Esophagus muscularis mucosa (tissue), 4 donors: ENCODE results near the gene SAT1. TPM values are rescaled to one million over a fixed set of nuclear protein-coding genes. Genes with fewer than 3 reads are reported as not detected.
"Not testable (repeated sequence)": the region's sequence is repeated elsewhere in the genome, so short reads cannot be mapped to it uniquely, and the experiment has no call there.

ENCODE experiments used
- DNase-seq: peaks from one replicate; pipeline ENCODE4 v3.0.0-alpha.2; 2017; ENCODE audit errors: extremely low spot score
- H3K27ac ChIP-seq, 4 donors: fragments of 200-600 bp; sonication (generic); replicated peaks in 1 of 4; 1 replicate in 3 of 4; 2 replicates in 1 of 4; pipeline ENCODE4 v1.5.1; 2016 to 2019; ENCODE audit warnings: mild to moderate bottlenecking in 1 of 4
- H3K27me3 ChIP-seq, 4 donors: fragments of 200-600 bp; sonication (generic); one replicate each; pipeline versions ENCODE4 v1.5.1 to v1.6.0; 2016 to 2019
- H3K36me3 ChIP-seq, 4 donors: fragments of 200-600 bp; sonication (generic); one replicate each; pipeline ENCODE4 v1.5.1; 2016 to 2019
- H3K4me1 ChIP-seq, 4 donors: fragments of 200-600 bp; sonication (generic); one replicate each; pipeline ENCODE4 v1.5.1; 2016 to 2019
- H3K4me3 ChIP-seq, 4 donors: fragments of 200-600 bp; sonication (generic); 1 replicate in 2 of 4; 2 replicates in 2 of 4; pipeline ENCODE4 v1.5.1; 2016 to 2019; ENCODE audit warnings: mild to moderate bottlenecking in 4 of 4, moderate library complexity in 1 of 4
- H3K9me3 ChIP-seq, 4 donors: fragments of 200-600 bp; sonication (generic); 1 replicate in 3 of 4; 2 replicates in 1 of 4; pipeline ENCODE4 v1.5.1; 2016 to 2019
- CTCF ChIP-seq, 3 experiments: fragments of 200-600 bp in 2 of 3; fragments of 450-650 bp in 1 of 3; sonication (generic) in 2 of 3; IDR thresholded peaks; one replicate each; pipeline ENCODE4 v1.5.1; 2017 to 2019; ENCODE audit warnings: antibody characterized with exemption in 3 of 3, mild to moderate bottlenecking in 2 of 3, moderate library complexity in 1 of 3
- EP300 ChIP-seq: sonication (generic); formaldehyde crosslinking; IDR thresholded peaks from one replicate; pipeline ENCODE4 v1.6.1; 2017; ENCODE audit warnings: antibody characterized with exemption
- POLR2A ChIP-seq: fragments of 450-650 bp; IDR thresholded peaks from one replicate; pipeline ENCODE4 v1.6.1; 2017; ENCODE audit warnings: antibody characterized with exemption, moderate library complexity, mild to moderate bottlenecking, low read depth
- POLR2AphosphoS5 ChIP-seq, 2 donors: sonication (generic); formaldehyde crosslinking; IDR thresholded peaks; one replicate each; pipeline ENCODE4 v1.6.1; 2017; ENCODE audit warnings: antibody characterized with exemption in 2 of 2
- WGBS: methylation state at CpG from one replicate; pipeline ENCODE4 v1.1.5; 2018; 5-methylcytosine and 5-hydroxymethylcytosine counted together
- intact Hi-C: fragments of 100-400 bp; cut with DNase I; formaldehyde crosslinking; loops from one replicate; pipeline ENCODE4 v1.15.1; 2023
- total RNA-seq, 4 donors: library from RNA; depleted of rRNA; stranded (reverse); fragments of >200 nt; gene quantifications; one replicate each; pipeline versions ENCODE4 v1.1.0 to v1.2.1, GENCODE V29; 2016

Gene SAT1
- total RNA-seq, 4 donors from 2014 or later, result 152 to 621 (median 206) TPM

DNA sequence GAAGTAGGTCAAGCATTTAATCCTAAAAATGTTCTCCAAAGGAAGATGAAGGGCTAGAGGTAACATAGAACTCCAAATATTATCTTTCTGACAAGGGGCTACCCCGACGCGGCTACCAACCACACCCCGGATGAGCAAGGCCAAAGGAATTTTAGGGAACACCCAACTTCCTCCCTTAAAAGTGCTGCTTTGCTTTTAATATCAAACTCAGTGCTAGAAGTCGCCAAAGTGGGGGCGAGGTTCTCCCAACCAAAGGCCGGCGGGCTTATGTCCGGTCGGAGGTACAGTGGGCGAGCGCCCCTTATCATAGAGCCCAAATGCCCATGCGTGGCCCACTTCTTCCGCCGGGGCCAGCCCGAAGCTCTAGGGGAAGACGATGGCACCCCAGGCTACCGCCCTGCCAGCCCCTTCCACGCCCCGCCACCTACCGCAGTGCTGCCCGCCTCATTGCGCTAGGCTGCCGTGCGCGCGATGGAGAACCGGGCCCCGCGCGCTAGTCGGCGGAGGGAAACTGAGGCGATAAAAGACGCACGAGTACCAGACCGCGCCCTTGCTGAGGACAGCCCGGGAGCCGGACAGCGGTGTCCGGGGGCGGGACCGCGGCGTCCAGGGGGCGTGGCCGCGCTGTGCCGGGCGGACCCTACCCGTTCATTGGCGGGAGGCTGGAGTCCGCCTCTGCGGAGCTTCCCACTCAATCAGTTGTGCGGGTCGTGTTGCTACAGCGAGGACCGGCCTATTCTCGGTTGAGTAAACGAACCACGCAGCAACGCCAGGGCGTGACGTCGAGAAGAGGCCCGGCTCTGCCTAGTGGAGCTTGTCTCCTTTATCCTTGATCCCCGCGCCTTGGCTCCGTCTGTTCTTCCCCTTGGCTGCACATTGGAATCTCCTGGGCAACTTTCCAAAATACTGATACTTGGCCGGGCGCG, 40.0 kb upstream of the SAT1 start, which contains the start of gene ACOT9:
Gene ACOT9 (minus strand): TSS at position 580 of the 926 bp plus-strand sequence. CDS start 132 bp downstream, at position 448.
- no peaks in the 10 kb centered on the region for H3K9me3 ChIP-seq
- peak within 1 kb of the TSS; percentile 92 to 98 (median 96) for H3K27ac ChIP-seq
- intact Hi-C loops, result loop anchor here (5.0 kb wide), 1 partner anchor 39 kb away; the partner anchor contains the start of gene SAT1
- 34% methylated on average over 31 of the region's 73 CpGs for WGBS
- TF ChIP-seq CTCF (IDR thresholded peaks at IDR 0.05), result no peak
- peak; percentile 63 for TF ChIP-seq POLR2A
- TF ChIP-seq POLR2AphosphoS5 (IDR thresholded peaks at IDR 0.05), result peak; percentile 85 to 98
- H3K4me1 ChIP-seq, result peaks cover 0 to 21% (median 12%) of the 10 kb centered on the region in 4 donors
- DNase-seq, result peak; percentile 96
- H3K4me3 ChIP-seq, result peak within 1 kb of the TSS; percentile 71 to 83 (median 76)
- H3K36me3 ChIP-seq, result no peaks in the 10 kb centered on the region
- no peaks in the 10 kb centered on the region for H3K27me3 ChIP-seq

DNA sequence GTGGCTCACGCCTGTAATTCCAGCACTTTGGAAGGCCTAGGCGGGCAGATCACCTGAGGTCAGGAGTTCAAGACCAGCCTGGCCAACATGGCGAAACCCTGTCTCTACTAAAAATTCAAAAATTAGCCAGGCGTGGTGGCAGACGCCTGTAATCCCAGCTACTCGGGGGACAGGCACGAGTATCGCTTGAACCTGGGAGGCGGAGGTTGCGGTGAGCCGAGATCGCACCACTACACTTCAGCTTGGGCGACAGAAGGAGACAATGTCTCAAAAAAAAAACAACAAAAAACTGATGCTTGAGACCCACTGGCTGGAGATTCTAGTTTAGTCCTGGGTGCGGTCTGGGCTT, 39.4 kb upstream of the SAT1 start:
- intact Hi-C loops, result loop anchor here (5.0 kb wide), 1 partner anchor 39 kb away; the partner anchor contains the start of gene SAT1
- Histone ChIP-seq H3K27ac (peak overlapping the region; percentile 92 to 98 (median 96)), H3K4me1 (peaks cover 0 to 17% (median 12%) of the 10 kb centered on the region in 4 donors), H3K4me3 (peak overlapping the region; percentile 71 to 83 (median 76))
- H3K36me3 ChIP-seq, H3K27me3 ChIP-seq, H3K9me3 ChIP-seq, DNase-seq: not testable (repeated sequence)
- WGBS, result 61% methylated on average over 14 of the region's 14 CpGs

GRCh38 chrX:23745786-23746185, 37.2 kb upstream of the SAT1 start:
- Histone ChIP-seq H3K27ac (no peak overlapping the region), H3K36me3 (no peaks in the 10 kb centered on the region), H3K9me3 (no peaks in the 10 kb centered on the region), H3K4me3 (no peak overlapping the region), H3K27me3 (no peaks in the 10 kb centered on the region), H3K4me1 (peaks cover 0 to 11% (median 10%) of the 10 kb centered on the region in 4 donors)
- 71% methylated on average over 3 of the region's 3 CpGs for WGBS
- intact Hi-C loops, result no loop called here
- TF ChIP-seq POLR2AphosphoS5 (IDR thresholded peaks at IDR 0.05) (no peak), EP300 (no peak), POLR2A (no peak), CTCF (IDR thresholded peaks at IDR 0.05) (no peak)
- no peak for DNase-seq

DNA sequence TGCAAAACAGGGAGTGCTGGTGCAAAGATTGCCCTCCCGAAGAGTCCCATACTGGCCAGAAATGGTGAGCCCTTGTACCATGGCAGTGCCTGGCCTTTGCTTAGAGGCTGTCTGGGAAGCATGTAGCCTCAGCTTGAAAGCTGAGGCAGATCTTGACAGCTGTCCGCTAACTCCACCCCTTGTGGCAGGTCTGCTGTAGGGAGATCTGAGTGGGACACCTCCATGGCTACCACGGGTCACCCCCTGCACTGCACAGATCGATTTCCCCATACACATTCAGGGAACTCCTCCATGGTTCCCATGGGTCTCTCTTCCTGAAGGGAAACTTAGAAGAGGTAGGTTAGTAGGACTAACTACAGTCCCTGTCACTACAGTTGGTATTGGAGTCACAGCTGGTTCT, 33.8 kb upstream of the SAT1 start:
- no peak overlapping the region for H3K27ac ChIP-seq
- no peak overlapping the region for H3K4me3 ChIP-seq
- H3K4me1 ChIP-seq, result peaks cover 0 to 9% (median 2%) of the 10 kb centered on the region in 4 donors
- no peaks in the 10 kb centered on the region for H3K36me3 ChIP-seq
- TF ChIP-seq POLR2AphosphoS5 (IDR thresholded peaks at IDR 0.05) (no peak), EP300 (no peak), CTCF (IDR thresholded peaks at IDR 0.05) (no peak), POLR2A (no peak)
- intact Hi-C loops, result no loop called here
- no peaks in the 10 kb centered on the region for H3K27me3 ChIP-seq
- no peaks in the 10 kb centered on the region for H3K9me3 ChIP-seq
- 76% methylated on average over 3 of the region's 4 CpGs for WGBS
- no peak for DNase-seq

GRCh38 chrX:23749576-23749975, 33.4 kb upstream of the SAT1 start:
- 50% methylated on average over 2 of the region's 2 CpGs for WGBS

More at GRCh38 chrX:23749576-23749975, 33.4 kb upstream of the SAT1 start:
- no peaks in the 10 kb centered on the region for H3K36me3 ChIP-seq
- H3K4me3 ChIP-seq, result no peak overlapping the region
- peaks cover 0 to 9% (median 2%) of the 10 kb centered on the region in 4 donors for H3K4me1 ChIP-seq
- no peak for DNase-seq
- H3K9me3 ChIP-seq, result no peaks in the 10 kb centered on the region
- TF ChIP-seq POLR2A (no peak), POLR2AphosphoS5 (IDR thresholded peaks at IDR 0.05) (no peak)
- no peaks in the 10 kb centered on the region for H3K27me3 ChIP-seq
- no peak overlapping the region for H3K27ac ChIP-seq
- intact Hi-C loops, result no loop called here
